Activated naive CD4-positive, alpha-beta T cell treated with anti-CD3 and anti-CD28 coated beads, Interleukin-2, amount 10 ng/mL, durations not matched to agents 7 days and 5 days (primary cell): ENCODE results near the gene STXBP5L.
"Not testable (repeated sequence)": the region's sequence is repeated elsewhere in the genome, so short reads cannot be mapped to it uniquely, and the experiment has no call there.

Experiments
- CTCF ChIA-PET: fragments of 350-600 bp; sonication (Branson Sonifier 250); formaldehyde crosslinking; loops from one replicate; lab custom pipeline; 2021; ENCODE audit warnings: antibody characterized with exemption; lab: Charles Lee
- DNase-seq: peaks from one replicate; pipeline ENCODE4 v3.0.0-alpha.2; 2020
- H3K27ac Mint-ChIP-seq: one replicate; pipeline ENCODE4 v1.8.0; 2021; ENCODE audit warnings: mild to moderate bottlenecking, moderate library complexity, mixed read lengths
- H3K27me3 Mint-ChIP-seq: one replicate; pipeline ENCODE4 v1.8.0; 2021; ENCODE audit warnings: mild to moderate bottlenecking, mixed read lengths
- H3K36me3 Mint-ChIP-seq: one replicate; pipeline ENCODE4 v1.8.0; 2021; ENCODE audit warnings: mixed read lengths
- H3K4me1 Mint-ChIP-seq: one replicate; pipeline ENCODE4 v1.8.0; 2021; ENCODE audit warnings: mixed read lengths
- H3K4me3 Mint-ChIP-seq: one replicate; pipeline ENCODE4 v1.8.0; 2021; ENCODE audit warnings: mild to moderate bottlenecking, moderate library complexity, mixed read lengths
- H3K9me3 Mint-ChIP-seq: one replicate; pipeline ENCODE4 v1.8.0; 2021; ENCODE audit warnings: mixed read lengths

Gene STXBP5L

GRCh38 chr3:121096953-121097352 is 188.9 kb downstream of the STXBP5L start:
- no peak for DNase-seq
- H3K4me3 Mint-ChIP-seq, result no peak overlapping the region
- no peaks in the 10 kb centered on the region for H3K36me3 Mint-ChIP-seq
- H3K27ac Mint-ChIP-seq, result no peak overlapping the region
- no peaks in the 10 kb centered on the region for H3K27me3 Mint-ChIP-seq
- H3K4me1 Mint-ChIP-seq, result no peaks in the 10 kb centered on the region
- CTCF ChIA-PET, result no interaction called here
- H3K9me3 Mint-ChIP-seq, result peaks cover 14% of the 10 kb centered on the region

- H3K4me3 Mint-ChIP-seq, H3K36me3 Mint-ChIP-seq, H3K27ac Mint-ChIP-seq, CTCF ChIA-PET, DNase-seq, H3K27me3 Mint-ChIP-seq, H3K9me3 Mint-ChIP-seq, H3K4me1 Mint-ChIP-seq: not testable (repeated sequence)
Observed at GRCh38 chr3:121111086-121111485, 203.1 kb downstream of the STXBP5L start.

- no peak overlapping the region for H3K27ac Mint-ChIP-seq
- no peak overlapping the region for H3K4me3 Mint-ChIP-seq
Observed at GRCh38 chr3:121111914-121112612, 204.1 kb downstream of the STXBP5L start.

GRCh38 chr3:121126033-121126706 is 218.2 kb downstream of the STXBP5L start:
- Mint-ChIP-seq H3K4me1 (no peaks in the 10 kb centered on the region), H3K4me3 (no peak overlapping the region), H3K36me3 (no peaks in the 10 kb centered on the region), H3K27me3 (no peaks in the 10 kb centered on the region), H3K9me3 (no peaks in the 10 kb centered on the region), H3K27ac (no peak overlapping the region)
- DNase-seq, result no peak
- CTCF ChIA-PET, result no interaction called here

More at GRCh38 chr3:121111914-121112612, 204.1 kb downstream of the STXBP5L start:
- no peak for DNase-seq
- Mint-ChIP-seq H3K36me3 (no peaks in the 10 kb centered on the region), H3K9me3 (peaks cover 5% of the 10 kb centered on the region), H3K27me3 (no peaks in the 10 kb centered on the region), H3K4me1 (no peaks in the 10 kb centered on the region)
- CTCF ChIA-PET, result no interaction called here

- Mint-ChIP-seq H3K4me3 (no peak overlapping the region), H3K9me3 (no peaks in the 10 kb centered on the region), H3K27me3 (no peaks in the 10 kb centered on the region), H3K27ac (no peak overlapping the region), H3K4me1 (no peaks in the 10 kb centered on the region), H3K36me3 (no peaks in the 10 kb centered on the region)
- no peak for DNase-seq
- CTCF ChIA-PET, result no interaction called here
Observed at GRCh38 chr3:121126707-121127035, 218.7 kb downstream of the STXBP5L start.

GRCh38 chr3:121152573-121152972 is 244.6 kb downstream of the STXBP5L start:
- no peaks in the 10 kb centered on the region for H3K4me1 Mint-ChIP-seq
- CTCF ChIA-PET, result no interaction called here
- no peak for DNase-seq
- no peaks in the 10 kb centered on the region for H3K36me3 Mint-ChIP-seq
- no peaks in the 10 kb centered on the region for H3K27me3 Mint-ChIP-seq
- no peaks in the 10 kb centered on the region for H3K9me3 Mint-ChIP-seq
- no peak overlapping the region for H3K4me3 Mint-ChIP-seq
- no peak overlapping the region for H3K27ac Mint-ChIP-seq

- H3K27me3 Mint-ChIP-seq, result no peaks in the 10 kb centered on the region
- no peak for DNase-seq
- H3K36me3 Mint-ChIP-seq, result no peaks in the 10 kb centered on the region
- CTCF ChIA-PET, result no interaction called here
- no peaks in the 10 kb centered on the region for H3K4me1 Mint-ChIP-seq
- no peak overlapping the region for H3K27ac Mint-ChIP-seq
- no peaks in the 10 kb centered on the region for H3K9me3 Mint-ChIP-seq
- H3K4me3 Mint-ChIP-seq, result no peak overlapping the region
Observed at GRCh38 chr3:121153851-121154250, 245.8 kb downstream of the STXBP5L start.

GRCh38 chr3:121155028-121155427 is 247.0 kb downstream of the STXBP5L start:
- Mint-ChIP-seq H3K4me3 (no peak overlapping the region), H3K9me3 (no peaks in the 10 kb centered on the region), H3K27ac (no peak overlapping the region), H3K4me1 (no peaks in the 10 kb centered on the region), H3K36me3 (no peaks in the 10 kb centered on the region), H3K27me3 (no peaks in the 10 kb centered on the region)
- CTCF ChIA-PET, result no interaction called here
- no peak for DNase-seq

GRCh38 chr3:121165397-121165837 is 257.4 kb downstream of the STXBP5L start:
- H3K27ac Mint-ChIP-seq, result no peak overlapping the region
- no peaks in the 10 kb centered on the region for H3K36me3 Mint-ChIP-seq
- no peaks in the 10 kb centered on the region for H3K27me3 Mint-ChIP-seq
- CTCF ChIA-PET, result no interaction called here
- DNase-seq, result no peak
- no peaks in the 10 kb centered on the region for H3K4me1 Mint-ChIP-seq
- peaks cover 4% of the 10 kb centered on the region for H3K9me3 Mint-ChIP-seq
- no peak overlapping the region for H3K4me3 Mint-ChIP-seq

GRCh38 chr3:121167374-121168139 is 259.6 kb downstream of the STXBP5L start:
- H3K4me1 Mint-ChIP-seq, result no peaks in the 10 kb centered on the region
- H3K36me3 Mint-ChIP-seq, result no peaks in the 10 kb centered on the region
- peaks cover 4% of the 10 kb centered on the region for H3K9me3 Mint-ChIP-seq
- no peak for DNase-seq
- H3K4me3 Mint-ChIP-seq, result no peak overlapping the region
- CTCF ChIA-PET, result no interaction called here
- no peak overlapping the region for H3K27ac Mint-ChIP-seq
- H3K27me3 Mint-ChIP-seq, result no peaks in the 10 kb centered on the region

GRCh38 chr3:121175083-121175482 is 267.1 kb downstream of the STXBP5L start:
- CTCF ChIA-PET, result no interaction called here
- no peak for DNase-seq
- Mint-ChIP-seq H3K27ac (no peak overlapping the region), H3K4me3 (no peak overlapping the region), H3K27me3 (no peaks in the 10 kb centered on the region), H3K9me3 (peaks cover 6% of the 10 kb centered on the region), H3K4me1 (no peaks in the 10 kb centered on the region), H3K36me3 (no peaks in the 10 kb centered on the region)

GRCh38 chr3:121190626-121191025 is 282.6 kb downstream of the STXBP5L start:
- CTCF ChIA-PET, H3K27ac Mint-ChIP-seq, H3K4me3 Mint-ChIP-seq, H3K36me3 Mint-ChIP-seq, DNase-seq, H3K27me3 Mint-ChIP-seq, H3K4me1 Mint-ChIP-seq: not testable (repeated sequence)
- H3K9me3 Mint-ChIP-seq, result peaks cover 33% of the 10 kb centered on the region

GRCh38 chr3:121202573-121202972 is 294.6 kb downstream of the STXBP5L start:
- CTCF ChIA-PET, result no interaction called here
- H3K27ac Mint-ChIP-seq, result no peak overlapping the region
- H3K4me1 Mint-ChIP-seq, result no peaks in the 10 kb centered on the region
- H3K4me3 Mint-ChIP-seq, result no peak overlapping the region
- no peak for DNase-seq
- H3K9me3 Mint-ChIP-seq, result peaks cover 8% of the 10 kb centered on the region
- H3K36me3 Mint-ChIP-seq, result no peaks in the 10 kb centered on the region
- no peaks in the 10 kb centered on the region for H3K27me3 Mint-ChIP-seq

GRCh38 chr3:121223116-121223515 is 315.1 kb downstream of the STXBP5L start:
- CTCF ChIA-PET, result interaction anchor here (0.7 kb wide), 1 partner anchor 94 kb away, joined by 3 read pairs; no protein-coding TSS in a partner anchor
- H3K36me3 Mint-ChIP-seq, result no peaks in the 10 kb centered on the region
- H3K4me3 Mint-ChIP-seq, result no peak overlapping the region
- no peak overlapping the region for H3K27ac Mint-ChIP-seq
- H3K9me3 Mint-ChIP-seq, result no peaks in the 10 kb centered on the region
- no peaks in the 10 kb centered on the region for H3K27me3 Mint-ChIP-seq
- no peaks in the 10 kb centered on the region for H3K4me1 Mint-ChIP-seq
- DNase-seq, result no peak

GRCh38 chr3:121228971-121229370 is 321.0 kb downstream of the STXBP5L start:
- Mint-ChIP-seq H3K9me3 (no peaks in the 10 kb centered on the region), H3K27me3 (no peaks in the 10 kb centered on the region), H3K4me3 (no peak overlapping the region), H3K36me3 (no peaks in the 10 kb centered on the region), H3K4me1 (no peaks in the 10 kb centered on the region), H3K27ac (no peak overlapping the region)
- CTCF ChIA-PET, result no interaction called here
- DNase-seq, result no peak
